ENCODE measurements around the gene LRP1-AS.

Gene LRP1-AS

GRCh38 chr12:57161491-57161890, 14.1 kb upstream of the LRP1-AS start:
- Histone ChIP-seq H3K9me3 (replicated peaks in 1 of 2; ENCODE audit: control insufficient read depth in 2 of 2, insufficient read depth in 1 of 2, low read depth in 1 of 2, low read length in 2 of 2) (no peaks in the 10 kb centered on the region), H4K91ac (ENCODE audit: low read depth, low read length, poor library complexity) (no peak overlapping the region), H3K4me3 (ENCODE audit: low read length in 2 of 2) (no peak overlapping the region), H3K36me3 (replicated peaks in 1 of 2; ENCODE audit: control insufficient read depth in 2 of 2, insufficient read depth in 2 of 2, low read length in 2 of 2) (peaks cover 68 to 100% of the 10 kb centered on the region in 2 donors), H3K4ac (ENCODE audit: low read length) (no peak overlapping the region), H3K23ac (ENCODE audit: low read depth, low read length, poor library complexity) (no peak overlapping the region), H3K14ac (ENCODE audit: low read length) (no peak overlapping the region), H3K18ac (ENCODE audit: low read length) (no peak overlapping the region), H2BK15ac (ENCODE audit: low read length) (no peak overlapping the region), H3K27ac (replicated peaks; ENCODE audit: low read length) (no peak overlapping the region), H3K4me2 (ENCODE audit: insufficient read depth, low read length, poor library complexity, severe bottlenecking) (no peak overlapping the region), H2BK12ac (ENCODE audit: low read length) (no peak overlapping the region), H4K8ac (ENCODE audit: low read depth, low read length) (no peak overlapping the region), H3K9ac (ENCODE audit: low read depth, low read length, poor library complexity) (no peak overlapping the region), H2BK120ac (ENCODE audit: low read depth, low read length) (no peak overlapping the region), H2AFZ (ENCODE audit: low read length) (no peak overlapping the region), H3K4me1 (ENCODE audit: control insufficient read depth in 2 of 2, insufficient read depth in 1 of 2, low read depth in 1 of 2, low read length in 2 of 2) (peaks cover 1 to 3% of the 10 kb centered on the region in 2 donors), H3K27me3 (ENCODE audit: control insufficient read depth in 3 of 3, insufficient read depth in 3 of 3, low read depth in 1 of 3, low read length in 3 of 3) (no peaks in the 10 kb centered on the region), H2AK5ac (ENCODE audit: low read depth, low read length) (no peak overlapping the region), H3K79me1 (ENCODE audit: low read depth, low read length) (no peaks in the 10 kb centered on the region), H2BK5ac (ENCODE audit: low read length) (no peak overlapping the region)
- no peak for DNase-seq (ENCODE audit: low spot score)
- WGBS, 2 donors (ENCODE audit: extremely low coverage in 2 of 2, insufficient read length in 2 of 2, insufficient replicate concordance in 1 of 2): no CpG with 5 or more reads among the region's 7 CpGs

- Histone ChIP-seq H2BK5ac (ENCODE audit: low read length) (no peak overlapping the region), H3K79me1 (ENCODE audit: low read depth, low read length) (no peaks in the 10 kb centered on the region), H4K91ac (ENCODE audit: low read depth, low read length, poor library complexity) (no peak overlapping the region), H3K27me3 (ENCODE audit: control insufficient read depth in 3 of 3, insufficient read depth in 3 of 3, low read depth in 1 of 3, low read length in 3 of 3) (no peaks in the 10 kb centered on the region), H3K36me3 (replicated peaks in 1 of 2; ENCODE audit: control insufficient read depth in 2 of 2, insufficient read depth in 2 of 2, low read length in 2 of 2) (peaks cover 66 to 100% of the 10 kb centered on the region in 2 donors), H3K23ac (ENCODE audit: low read depth, low read length, poor library complexity) (no peak overlapping the region), H3K4me1 (ENCODE audit: control insufficient read depth in 2 of 2, insufficient read depth in 1 of 2, low read depth in 1 of 2, low read length in 2 of 2) (peaks cover 1 to 3% of the 10 kb centered on the region in 2 donors), H3K18ac (ENCODE audit: low read length) (no peak overlapping the region), H3K4me2 (ENCODE audit: insufficient read depth, low read length, poor library complexity, severe bottlenecking) (no peak overlapping the region), H2BK15ac (ENCODE audit: low read length) (no peak overlapping the region), H3K27ac (replicated peaks; ENCODE audit: low read length) (no peak overlapping the region), H4K8ac (ENCODE audit: low read depth, low read length) (no peak overlapping the region), H2BK120ac (ENCODE audit: low read depth, low read length) (no peak overlapping the region), H3K14ac (ENCODE audit: low read length) (no peak overlapping the region), H3K9ac (ENCODE audit: low read depth, low read length, poor library complexity) (no peak overlapping the region), H3K9me3 (replicated peaks in 1 of 2; ENCODE audit: control insufficient read depth in 2 of 2, insufficient read depth in 1 of 2, low read depth in 1 of 2, low read length in 2 of 2) (no peaks in the 10 kb centered on the region), H3K4me3 (ENCODE audit: low read length in 2 of 2) (no peak overlapping the region), H3K4ac (ENCODE audit: low read length) (no peak overlapping the region), H2AK5ac (ENCODE audit: low read depth, low read length) (no peak overlapping the region), H2BK12ac (ENCODE audit: low read length) (no peak overlapping the region), H2AFZ (ENCODE audit: low read length) (no peak overlapping the region)
- no peak for DNase-seq (ENCODE audit: low spot score)
- WGBS, 2 donors (ENCODE audit: extremely low coverage in 2 of 2, insufficient read length in 2 of 2, insufficient replicate concordance in 1 of 2): no CpG with 5 or more reads among the region's 14 CpGs
Observed at GRCh38 chr12:57160741-57161140, 13.3 kb upstream of the LRP1-AS start.

- peaks cover 64 to 100% of the 10 kb centered on the region in 2 donors for H3K36me3 ChIP-seq (replicated peaks in 1 of 2; ENCODE audit: control insufficient read depth in 2 of 2, insufficient read depth in 2 of 2, low read length in 2 of 2)
- no peak overlapping the region for H3K4ac ChIP-seq (ENCODE audit: low read length)
Observed at GRCh38 chr12:57160040-57160439, 12.6 kb upstream of the LRP1-AS start.

GRCh38 chr12:57159311-57159710, 11.9 kb upstream of the LRP1-AS start:
- H2BK15ac ChIP-seq (ENCODE audit: low read length): no peak overlapping the region
- no peak overlapping the region for H2AK5ac ChIP-seq (ENCODE audit: low read depth, low read length)
- no peak overlapping the region for H2BK12ac ChIP-seq (ENCODE audit: low read length)
- no peak overlapping the region for H3K4me3 ChIP-seq (ENCODE audit: low read length in 2 of 2)
- DNase-seq (ENCODE audit: low spot score): no peak
- WGBS, 2 donors (ENCODE audit: extremely low coverage in 2 of 2, insufficient read length in 2 of 2, insufficient replicate concordance in 1 of 2): no CpG with 5 or more reads among the region's 4 CpGs
- H4K8ac ChIP-seq (ENCODE audit: low read depth, low read length): no peak overlapping the region
- H3K4me1 ChIP-seq (ENCODE audit: control insufficient read depth in 2 of 2, insufficient read depth in 1 of 2, low read depth in 1 of 2, low read length in 2 of 2): peaks cover 1 to 3% of the 10 kb centered on the region in 2 donors
- no peak overlapping the region for H4K91ac ChIP-seq (ENCODE audit: low read depth, low read length, poor library complexity)
- no peak overlapping the region for H3K4ac ChIP-seq (ENCODE audit: low read length)
- no peaks in the 10 kb centered on the region for H3K79me1 ChIP-seq (ENCODE audit: low read depth, low read length)
- no peak overlapping the region for H3K4me2 ChIP-seq (ENCODE audit: insufficient read depth, low read length, poor library complexity, severe bottlenecking)
- H2AFZ ChIP-seq (ENCODE audit: low read length): no peak overlapping the region
- no peak overlapping the region for H3K18ac ChIP-seq (ENCODE audit: low read length)
- no peak overlapping the region for H3K14ac ChIP-seq (ENCODE audit: low read length)
- H3K9ac ChIP-seq (ENCODE audit: low read depth, low read length, poor library complexity): peak overlapping the region; percentile 12
- no peak overlapping the region for H3K27ac ChIP-seq (replicated peaks; ENCODE audit: low read length)
- H2BK5ac ChIP-seq (ENCODE audit: low read length): no peak overlapping the region
- no peaks in the 10 kb centered on the region for H3K9me3 ChIP-seq (replicated peaks in 1 of 2; ENCODE audit: control insufficient read depth in 2 of 2, insufficient read depth in 1 of 2, low read depth in 1 of 2, low read length in 2 of 2)
- no peak overlapping the region for H2BK120ac ChIP-seq (ENCODE audit: low read depth, low read length)
- H3K23ac ChIP-seq (ENCODE audit: low read depth, low read length, poor library complexity): peak overlapping the region; percentile 27
- no peaks in the 10 kb centered on the region for H3K27me3 ChIP-seq (ENCODE audit: control insufficient read depth in 3 of 3, insufficient read depth in 3 of 3, low read depth in 1 of 3, low read length in 3 of 3)
- H3K36me3 ChIP-seq (replicated peaks in 1 of 2; ENCODE audit: control insufficient read depth in 2 of 2, insufficient read depth in 2 of 2, low read length in 2 of 2): peaks cover 65 to 100% of the 10 kb centered on the region in 2 donors

More at GRCh38 chr12:57160040-57160439, 12.6 kb upstream of the LRP1-AS start:
- no peak overlapping the region for H3K9ac ChIP-seq (ENCODE audit: low read depth, low read length, poor library complexity)
- no peaks in the 10 kb centered on the region for H3K27me3 ChIP-seq (ENCODE audit: control insufficient read depth in 3 of 3, insufficient read depth in 3 of 3, low read depth in 1 of 3, low read length in 3 of 3)
- H4K91ac ChIP-seq (ENCODE audit: low read depth, low read length, poor library complexity): no peak overlapping the region
- no peak overlapping the region for H3K4me2 ChIP-seq (ENCODE audit: insufficient read depth, low read length, poor library complexity, severe bottlenecking)
- no peak overlapping the region for H3K14ac ChIP-seq (ENCODE audit: low read length)
- H2BK120ac ChIP-seq (ENCODE audit: low read depth, low read length): no peak overlapping the region
- no peak overlapping the region for H2AK5ac ChIP-seq (ENCODE audit: low read depth, low read length)
- no peak overlapping the region for H2BK15ac ChIP-seq (ENCODE audit: low read length)
- no peak overlapping the region for H3K4me3 ChIP-seq (ENCODE audit: low read length in 2 of 2)
- no peak overlapping the region for H3K27ac ChIP-seq (replicated peaks; ENCODE audit: low read length)
- no CpG with 5 or more reads among the region's 4 CpGs for WGBS, 2 donors (ENCODE audit: extremely low coverage in 2 of 2, insufficient read length in 2 of 2, insufficient replicate concordance in 1 of 2)
- no peak for DNase-seq (ENCODE audit: low spot score)
- no peak overlapping the region for H3K18ac ChIP-seq (ENCODE audit: low read length)
- no peak overlapping the region for H4K8ac ChIP-seq (ENCODE audit: low read depth, low read length)
- no peak overlapping the region for H2BK5ac ChIP-seq (ENCODE audit: low read length)
- H2AFZ ChIP-seq (ENCODE audit: low read length): no peak overlapping the region
- no peak overlapping the region for H2BK12ac ChIP-seq (ENCODE audit: low read length)
- H3K23ac ChIP-seq (ENCODE audit: low read depth, low read length, poor library complexity): no peak overlapping the region
- no peaks in the 10 kb centered on the region for H3K79me1 ChIP-seq (ENCODE audit: low read depth, low read length)
- H3K4me1 ChIP-seq (ENCODE audit: control insufficient read depth in 2 of 2, insufficient read depth in 1 of 2, low read depth in 1 of 2, low read length in 2 of 2): peaks cover 1 to 3% of the 10 kb centered on the region in 2 donors
- no peaks in the 10 kb centered on the region for H3K9me3 ChIP-seq (replicated peaks in 1 of 2; ENCODE audit: control insufficient read depth in 2 of 2, insufficient read depth in 1 of 2, low read depth in 1 of 2, low read length in 2 of 2)

All from neuronal stem cell (in vitro differentiated cells).